Esophagus (tissue), 2 donors: Measurements from ENCODE around the gene ZNF358. TPM values are rescaled to one million over a fixed set of nuclear protein-coding genes. Genes with fewer than 3 reads are reported as not detected.

ENCODE experiments used
- H3K27ac ChIP-seq, 2 donors: one replicate each; pipeline ENCODE4 v1.5.1; 2013; ENCODE audit warnings: low read depth in 2 of 2, mild to moderate bottlenecking in 2 of 2, inconsistent platforms in 1 of 2, low read length in 1 of 2, moderate library complexity in 1 of 2
- H3K27me3 ChIP-seq, 2 donors: one replicate each; pipeline ENCODE4 v1.6.1; 2013; ENCODE audit warnings: low read length in 2 of 2, control low read depth in 1 of 2, mild to moderate bottlenecking in 1 of 2; ENCODE audit not compliant: insufficient read depth in 2 of 2, control insufficient read depth in 1 of 2
- H3K36me3 ChIP-seq, 2 donors: one replicate each; pipeline ENCODE4 v1.6.1; 2013; ENCODE audit warnings: low read length in 1 of 2; ENCODE audit not compliant: control insufficient read depth in 2 of 2, insufficient read depth in 2 of 2
- H3K4me1 ChIP-seq, 2 donors: one replicate each; pipeline ENCODE4 v1.6.1; 2013; ENCODE audit warnings: low read length in 1 of 2; ENCODE audit not compliant: control insufficient read depth in 2 of 2, insufficient read depth in 2 of 2
- H3K4me3 ChIP-seq, 2 donors: one replicate each; pipeline ENCODE4 v1.5.1; 2013; ENCODE audit warnings: low read length in 2 of 2, mild to moderate bottlenecking in 2 of 2, low read depth in 1 of 2, moderate library complexity in 1 of 2
- H3K9me3 ChIP-seq, 2 donors: one replicate each; pipeline ENCODE4 v1.6.1; 2013; ENCODE audit warnings: mild to moderate bottlenecking in 2 of 2, low read depth in 1 of 2, low read length in 1 of 2, moderate library complexity in 1 of 2; ENCODE audit not compliant: control insufficient read depth in 2 of 2, insufficient read depth in 1 of 2
- WGBS, 2 donors: extraction: QIAGEN DNeasy Blood & Tissue Kit; methylation state at CpG; one replicate each; pipeline ENCODE4 v1.1.7; 2013; 5-methylcytosine and 5-hydroxymethylcytosine counted together
- polyA plus RNA-seq, 2 donors: library from polyadenylated mRNA; stranded (reverse); fragments of 200-250 nt; gene quantifications; one replicate each; pipeline ENCODE4 v1.2.3, GENCODE V29; 2013
- donor health status: healthy with polysubstance abuse.
- donor health status: Bipolar disorder and iron deficiency.

ZNF358 gene
- polyA plus RNA-seq, 2 donors: 19.6 to 25.6 TPM

GRCh38 chr19:7541828-7542443, 26.0 kb downstream of the ZNF358 start:
- peaks cover 0 to 35% of the 10 kb centered on the region in 2 donors for H3K36me3 ChIP-seq
- H3K4me3 ChIP-seq: no peak overlapping the region
- WGBS, 2 donors: 96 to 97% methylated on average over 11 of the region's 11 CpGs

GRCh38 chr19:7542556-7543348, 26.8 kb downstream of the ZNF358 start:
- Histone ChIP-seq H3K4me3 (no peak overlapping the region), H3K27me3 (no peaks in the 10 kb centered on the region), H3K36me3 (peaks cover 0 to 35% of the 10 kb centered on the region in 2 donors), H3K4me1 (no peaks in the 10 kb centered on the region), H3K9me3 (no peaks in the 10 kb centered on the region), H3K27ac (no peak overlapping the region)
- WGBS, 2 donors: 95 to 96% methylated on average over 24 of the region's 24 CpGs

More at GRCh38 chr19:7541828-7542443, 26.0 kb downstream of the ZNF358 start:
- H3K4me1 ChIP-seq: no peaks in the 10 kb centered on the region
- no peaks in the 10 kb centered on the region for H3K9me3 ChIP-seq
- H3K27me3 ChIP-seq: no peaks in the 10 kb centered on the region
- H3K27ac ChIP-seq: no peak overlapping the region

- H3K4me1 ChIP-seq: no peaks in the 10 kb centered on the region
- H3K9me3 ChIP-seq: no peaks in the 10 kb centered on the region
- H3K27ac ChIP-seq: peak overlapping the region; percentile 55 to 59
- 71 to 80% methylated on average over 3 of the region's 3 CpGs for WGBS, 2 donors
- no peak overlapping the region for H3K4me3 ChIP-seq
- H3K27me3 ChIP-seq: no peaks in the 10 kb centered on the region
- peaks cover 0 to 35% of the 10 kb centered on the region in 2 donors for H3K36me3 ChIP-seq
These were observed 28.7 kb downstream of the ZNF358 start for GRCh38 chr19:7544626-7545025.

- H3K4me3 ChIP-seq: no peak overlapping the region
- WGBS, 2 donors: 84% methylated on average over 8 of the region's 8 CpGs
- H3K27ac ChIP-seq: peak overlapping the region in 1 of 2 donors; percentile 16
- H3K9me3 ChIP-seq: no peaks in the 10 kb centered on the region
- no peaks in the 10 kb centered on the region for H3K4me1 ChIP-seq
- no peaks in the 10 kb centered on the region for H3K27me3 ChIP-seq
- peaks cover 0 to 36% of the 10 kb centered on the region in 2 donors for H3K36me3 ChIP-seq
These were observed 29.4 kb downstream of the ZNF358 start for GRCh38 chr19:7545300-7545699.

GRCh38 chr19:7545904-7546303, 30.0 kb downstream of the ZNF358 start:
- peaks cover 0 to 35% of the 10 kb centered on the region in 2 donors for H3K36me3 ChIP-seq

GRCh38 chr19:7547159-7547558, 31.3 kb downstream of the ZNF358 start:
- Histone ChIP-seq H3K27me3 (no peaks in the 10 kb centered on the region), H3K27ac (no peak overlapping the region), H3K36me3 (peaks cover 0 to 24% of the 10 kb centered on the region in 2 donors), H3K4me3 (no peak overlapping the region), H3K4me1 (no peaks in the 10 kb centered on the region), H3K9me3 (no peaks in the 10 kb centered on the region)
- 79 to 80% methylated on average over 3 of the region's 3 CpGs for WGBS, 2 donors

More at GRCh38 chr19:7545904-7546303, 30.0 kb downstream of the ZNF358 start:
- Histone ChIP-seq H3K9me3 (no peaks in the 10 kb centered on the region), H3K27ac (no peak overlapping the region), H3K4me1 (no peaks in the 10 kb centered on the region), H3K27me3 (no peaks in the 10 kb centered on the region), H3K4me3 (no peak overlapping the region)
- 54 to 71% methylated on average over 1 of the region's 1 CpG for WGBS, 2 donors

- Histone ChIP-seq H3K27me3 (no peaks in the 10 kb centered on the region), H3K36me3 (peaks cover 0 to 15% of the 10 kb centered on the region in 2 donors), H3K9me3 (no peaks in the 10 kb centered on the region), H3K4me3 (no peak overlapping the region), H3K27ac (no peak overlapping the region), H3K4me1 (no peaks in the 10 kb centered on the region)
- 85 to 92% methylated on average over 35 to 36 of the region's 36 CpGs for WGBS, 2 donors
These were observed 33.7 kb downstream of the ZNF358 start for GRCh38 chr19:7549429-7550148.

GRCh38 chr19:7550169-7550770, 34.4 kb downstream of the ZNF358 start:
- H3K36me3 ChIP-seq: peaks cover 0 to 21% of the 10 kb centered on the region in 2 donors
- H3K4me3 ChIP-seq: no peak overlapping the region
- no peak overlapping the region for H3K27ac ChIP-seq
- no peaks in the 10 kb centered on the region for H3K4me1 ChIP-seq
- no peaks in the 10 kb centered on the region for H3K9me3 ChIP-seq
- 93 to 95% methylated on average over 41 of the region's 41 CpGs for WGBS, 2 donors
- no peaks in the 10 kb centered on the region for H3K27me3 ChIP-seq
